ENCODE results near the gene LIN7A. TPM values are rescaled to one million over a fixed set of nuclear protein-coding genes. Genes with fewer than 3 reads are reported as not detected.
A peak's percentile ranks its signal among the peaks of the same experiment; 100 is the strongest.

LIN7A gene
- total and polyA plus RNA-seq, 7 donors: 0.48 to 2.1 (median 0.81) TPM

DNA sequence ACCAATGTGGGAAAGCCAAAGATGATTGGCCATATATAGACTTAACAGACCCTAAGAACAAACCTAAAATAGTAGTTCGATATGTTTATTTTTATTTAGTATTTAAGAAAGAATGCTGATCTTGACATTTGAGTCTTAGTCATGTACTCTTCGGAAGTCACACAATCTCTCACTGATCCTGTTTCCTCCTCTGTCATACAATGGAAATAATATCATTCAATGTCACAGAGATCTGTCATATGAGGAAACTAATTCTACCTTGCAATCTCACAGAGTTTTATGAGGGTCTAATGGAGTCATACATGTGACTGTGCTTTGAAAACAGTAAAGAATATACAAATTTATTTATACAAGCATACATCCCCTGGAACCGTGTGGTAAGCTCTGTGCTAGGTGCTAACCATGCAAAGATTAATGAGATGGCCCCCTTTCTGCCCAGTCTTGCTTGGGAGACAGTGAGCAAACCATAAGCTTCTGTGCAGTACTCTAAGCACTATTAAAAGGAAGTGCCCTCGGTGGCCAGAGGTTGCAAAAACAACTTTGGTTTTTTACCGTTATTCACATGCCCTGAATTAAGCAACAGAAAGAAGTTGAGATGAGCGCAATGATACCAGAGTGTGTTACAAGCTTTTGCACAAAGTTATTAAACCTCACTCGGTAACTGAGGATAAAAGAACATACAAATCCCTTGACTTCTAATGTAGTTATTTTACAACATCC lies 1.7 kb upstream of the LIN7A start:
- no peaks in the 10 kb centered on the region for H3K36me3 ChIP-seq (ENCODE audit: insufficient read depth in 1 of 2, low read depth in 1 of 2)
- H3K9me3 ChIP-seq: no peaks in the 10 kb centered on the region
- no peaks in the 10 kb centered on the region for H3K4me1 ChIP-seq
- TF ChIP-seq, protein P1, sequence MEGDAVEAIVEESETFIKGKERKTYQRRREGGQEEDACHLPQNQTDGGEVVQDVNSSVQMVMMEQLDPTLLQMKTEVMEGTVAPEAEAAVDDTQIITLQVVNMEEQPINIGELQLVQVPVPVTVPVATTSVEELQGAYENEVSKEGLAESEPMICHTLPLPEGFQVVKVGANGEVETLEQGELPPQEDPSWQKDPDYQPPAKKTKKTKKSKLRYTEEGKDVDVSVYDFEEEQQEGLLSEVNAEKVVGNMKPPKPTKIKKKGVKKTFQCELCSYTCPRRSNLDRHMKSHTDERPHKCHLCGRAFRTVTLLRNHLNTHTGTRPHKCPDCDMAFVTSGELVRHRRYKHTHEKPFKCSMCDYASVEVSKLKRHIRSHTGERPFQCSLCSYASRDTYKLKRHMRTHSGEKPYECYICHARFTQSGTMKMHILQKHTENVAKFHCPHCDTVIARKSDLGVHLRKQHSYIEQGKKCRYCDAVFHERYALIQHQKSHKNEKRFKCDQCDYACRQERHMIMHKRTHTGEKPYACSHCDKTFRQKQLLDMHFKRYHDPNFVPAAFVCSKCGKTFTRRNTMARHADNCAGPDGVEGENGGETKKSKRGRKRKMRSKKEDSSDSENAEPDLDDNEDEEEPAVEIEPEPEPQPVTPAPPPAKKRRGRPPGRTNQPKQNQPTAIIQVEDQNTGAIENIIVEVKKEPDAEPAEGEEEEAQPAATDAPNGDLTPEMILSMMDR (IDR thresholded peaks at IDR 0.05): no peak
- WGBS, 3 donors: 58 to 76% (median 66%) methylated on average over 7 of the region's 7 CpGs
- DNase-seq (no peak), ATAC-seq (no peak)
- no peak overlapping the region for H3K4me3 ChIP-seq
- no peak overlapping the region for H3K27ac ChIP-seq
- intact Hi-C loops (cut with DNase I): loop anchor here in 1 of 2 donors (10.0 kb wide), 1 partner anchor 155 kb away; no protein-coding TSS in a partner anchor
- no peaks in the 10 kb centered on the region for H3K27me3 ChIP-seq (ENCODE audit: insufficient read depth in 3 of 3, low read length in 2 of 3)

DNA sequence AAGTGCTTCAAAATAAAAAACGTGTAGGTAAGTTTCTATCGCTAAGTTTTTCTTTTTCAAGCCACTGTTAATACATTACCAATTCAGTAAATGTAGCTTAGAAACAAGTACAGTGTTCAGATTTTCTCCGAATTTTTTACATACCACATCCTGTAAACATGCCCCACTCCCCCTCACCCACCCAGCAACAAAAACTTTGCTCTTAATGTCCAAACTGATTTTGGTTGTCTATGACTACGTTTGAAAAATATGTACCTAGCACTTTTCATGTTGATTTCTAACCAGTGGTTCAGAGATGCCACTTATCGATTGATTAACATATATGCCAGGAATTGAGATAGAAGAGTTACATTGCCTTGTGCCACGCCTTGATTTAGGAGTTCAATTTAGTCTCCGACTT lies 663 bp upstream of the LIN7A start:
- 82 to 83% (median 82%) methylated on average over 7 of the region's 7 CpGs for WGBS, 3 donors
- Histone ChIP-seq H3K27ac (no peak overlapping the region), H3K4me1 (no peaks in the 10 kb centered on the region), H3K36me3 (ENCODE audit: insufficient read depth in 1 of 2, low read depth in 1 of 2) (no peaks in the 10 kb centered on the region), H3K27me3 (ENCODE audit: insufficient read depth in 3 of 3, low read length in 2 of 3) (no peaks in the 10 kb centered on the region), H3K4me3 (peak overlapping the region; percentile 83), H3K9me3 (no peaks in the 10 kb centered on the region)
- ATAC-seq (no peak), DNase-seq (no peak)
- intact Hi-C loops (cut with DNase I): loop anchor here in 1 of 2 donors (10.0 kb wide), 1 partner anchor 156 kb away; no protein-coding TSS in a partner anchor
- TF ChIP-seq, protein P1 (IDR thresholded peaks at IDR 0.05): no peak

DNA sequence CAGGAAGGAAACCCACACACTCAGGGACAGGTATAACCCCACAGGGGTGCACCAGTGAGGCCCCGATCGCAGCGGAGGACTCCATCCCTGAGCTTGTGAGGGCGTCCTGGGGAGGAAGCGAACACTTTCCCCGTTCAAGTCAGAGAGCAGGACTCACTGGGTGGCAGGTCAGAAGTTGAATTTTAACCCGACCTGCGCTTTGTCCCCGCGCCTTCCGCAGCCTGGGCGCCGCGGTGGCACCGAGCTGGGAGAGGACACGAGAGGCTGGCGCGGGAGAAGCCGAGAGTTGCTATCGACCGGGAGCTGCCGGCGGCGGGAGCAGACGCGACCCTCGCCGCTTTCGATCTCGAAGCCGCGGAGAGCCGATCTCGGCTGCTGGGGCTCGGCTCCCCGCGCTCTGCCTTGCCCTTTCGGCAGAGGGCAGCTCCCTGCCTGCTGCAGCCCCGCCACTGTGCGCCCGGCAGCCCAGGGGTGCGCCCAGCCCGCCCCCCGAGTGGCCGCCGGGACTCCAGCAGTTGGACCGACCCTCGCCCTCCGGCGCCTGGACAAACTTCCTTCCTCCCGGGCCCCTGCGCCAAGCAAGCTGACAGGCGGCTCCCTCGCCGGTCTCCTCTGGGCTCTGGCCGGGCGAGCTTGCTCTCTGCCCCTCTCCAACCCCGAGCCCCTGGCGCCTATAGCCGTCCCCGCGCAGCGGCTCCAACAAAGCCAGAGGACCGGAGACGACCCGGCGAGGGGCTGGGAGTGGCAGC lies 918 bp downstream of the LIN7A start:
- peak; percentile 30 to 58 for DNase-seq
- intact Hi-C loops (cut with DNase I): loop anchor here in 1 of 2 donors (10.0 kb wide), 1 partner anchor 158 kb away; no protein-coding TSS in a partner anchor

DNA sequence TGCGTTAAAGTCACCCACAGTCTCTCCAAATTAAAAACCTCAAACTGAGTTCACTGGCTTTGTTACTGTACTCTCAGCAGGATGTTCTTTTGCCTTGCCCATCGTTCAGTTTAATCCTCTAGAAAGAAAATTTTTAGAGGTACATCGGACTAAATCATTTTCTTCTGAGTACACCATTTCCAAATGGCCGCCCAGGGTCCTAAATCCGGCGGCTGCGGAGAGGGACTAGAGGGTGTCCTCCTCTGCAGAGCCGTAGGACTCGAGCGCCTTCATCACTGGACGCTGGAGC lies 1.4 kb downstream of the LIN7A start:
- DNase-seq (no peak), ATAC-seq (no peak)
- no peaks in the 10 kb centered on the region for H3K4me1 ChIP-seq
- no peak overlapping the region for H3K27ac ChIP-seq
- H3K4me3 ChIP-seq: peak overlapping the region; percentile 83
- 1 to 2% (median 1%) methylated on average over 11 of the region's 11 CpGs for WGBS, 3 donors
- H3K9me3 ChIP-seq: no peaks in the 10 kb centered on the region
- TF ChIP-seq, protein P1 (IDR thresholded peaks at IDR 0.05): no peak
- no peaks in the 10 kb centered on the region for H3K36me3 ChIP-seq (ENCODE audit: insufficient read depth in 1 of 2, low read depth in 1 of 2)
- no peaks in the 10 kb centered on the region for H3K27me3 ChIP-seq (ENCODE audit: insufficient read depth in 3 of 3, low read length in 2 of 3)
- intact Hi-C loops (cut with DNase I): loop anchor here in 1 of 2 donors (10.0 kb wide), 1 partner anchor 159 kb away; no protein-coding TSS in a partner anchor

More for the DNA sequence above, 918 bp downstream of the LIN7A start:
- ATAC-seq: peak; percentile 64 to 80 (median 73)
- no peaks in the 10 kb centered on the region for H3K9me3 ChIP-seq
- WGBS, 3 donors: 0 to 1% (median 1%) methylated on average over 45 to 67 of the region's 67 CpGs
- no peaks in the 10 kb centered on the region for H3K4me1 ChIP-seq
- peak overlapping the region; percentile 83 for H3K4me3 ChIP-seq
- no peaks in the 10 kb centered on the region for H3K36me3 ChIP-seq (ENCODE audit: insufficient read depth in 1 of 2, low read depth in 1 of 2)
- TF ChIP-seq, protein P1 (IDR thresholded peaks at IDR 0.05): no peak
- peak overlapping the region; percentile 56 for H3K27ac ChIP-seq
- no peaks in the 10 kb centered on the region for H3K27me3 ChIP-seq (ENCODE audit: insufficient read depth in 3 of 3, low read length in 2 of 3)

Measured in psoas muscle (tissue), 8 donors.